H1 (cell line): ENCODE results near the gene WFDC5. TPM values are rescaled to one million over a fixed set of nuclear protein-coding genes. Genes with fewer than 3 reads are reported as not detected.

Experiments
- CTCF ChIA-PET: fragments of 300-600 bp; sonication (Branson Sonifier 250); formaldehyde crosslinking; loops from one replicate; lab custom pipeline; 2021; ENCODE audit not compliant: partially characterized antibody; lab: Charles Lee
- POLR2A ChIA-PET: fragments of 300-600 bp; sonication (Branson Sonifier 250); formaldehyde crosslinking; loops from one replicate; lab custom pipeline; 2021; ENCODE audit warnings: inconsistent platforms; ENCODE audit not compliant: partially characterized antibody; lab: Charles Lee
- DNase-seq, 2 experiments: peaks; one replicate each; pipeline versions ENCODE4 v3.0.0 to v3.0.0-alpha.2; 2010 to 2022; ENCODE audit warnings: low spot score in 2 of 2, low read depth in 1 of 2, mixed read lengths in 1 of 2
- FAIRE-seq: peaks from 2 replicates; lab custom pipeline; 2011; peaks lifted over from hg19 to GRCh38; lab: Jason Lieb, UNC
- H2AFZ ChIP-seq: 2 replicates; pipeline ENCODE4 v1.8.1; 2012; ENCODE audit warnings: low read length, inconsistent platforms
- H2AK5ac ChIP-seq: 2 replicates; pipeline ENCODE4 v1.6.1; 2013; ENCODE audit warnings: low read depth, low read length
- H2BK120ac ChIP-seq: replicated peaks from 2 replicates; pipeline ENCODE3; 2013; ENCODE audit warnings: low read depth, low read length, inconsistent platforms
- H2BK12ac ChIP-seq: 2 replicates; pipeline ENCODE4 v1.6.1; 2013; ENCODE audit warnings: low read depth, low read length
- H2BK15ac ChIP-seq: 2 replicates; pipeline ENCODE4 v1.6.1; 2013; ENCODE audit warnings: low read length
- H2BK20ac ChIP-seq: 2 replicates; pipeline ENCODE4 v1.6.1; 2013; ENCODE audit warnings: low read length
- H2BK5ac ChIP-seq: 2 replicates; pipeline ENCODE4 v1.6.1; 2013; ENCODE audit warnings: low read depth, low read length
- H3K14ac ChIP-seq: 2 replicates; pipeline ENCODE4 v1.6.1; 2013; ENCODE audit warnings: inconsistent platforms; ENCODE audit not compliant: insufficient read length
- H3K18ac ChIP-seq: 2 replicates; pipeline ENCODE4 v1.6.1; 2013; ENCODE audit warnings: low read length; ENCODE audit errors: extremely low read depth
- H3K23ac ChIP-seq: 2 replicates; pipeline ENCODE4 v1.6.1; 2013; ENCODE audit warnings: inconsistent platforms; ENCODE audit not compliant: insufficient read length
- H3K23me2 ChIP-seq: 2 replicates; pipeline ENCODE4 v1.6.1; 2013; ENCODE audit warnings: low read depth, low read length
- H3K27ac ChIP-seq: 2 replicates; pipeline ENCODE4 v1.6.1; 2011; ENCODE audit warnings: low read depth, low read length, inconsistent platforms
- H3K27me3 ChIP-seq, 4 experiments: replicated peaks in 1 of 4; 1 replicate in 1 of 4; 2 replicates in 3 of 4; pipeline versions ENCODE4 v1.6.1 to v1.8.1; 2011 to 2013; ENCODE audit warnings: low read length in 3 of 4, mild to moderate bottlenecking in 3 of 4, inconsistent platforms in 2 of 4, mixed read lengths in 2 of 4, moderate library complexity in 1 of 4; ENCODE audit not compliant: control insufficient read depth in 3 of 4, insufficient read depth in 3 of 4; ENCODE audit errors: extremely low read depth in 1 of 4
- H3K36me3 ChIP-seq, 4 experiments: 2 replicates each; pipeline versions ENCODE4 v1.6.1 to v1.8.1; 2011 to 2013; ENCODE audit warnings: mild to moderate bottlenecking in 4 of 4, low read length in 3 of 4, moderate library complexity in 2 of 4, control low read depth in 1 of 4, inconsistent platforms in 1 of 4; ENCODE audit not compliant: insufficient read depth in 4 of 4, control insufficient read depth in 2 of 4
- H3K4ac ChIP-seq: replicated peaks from 2 replicates; pipeline ENCODE3; 2013; ENCODE audit warnings: low read length, low read depth, mixed read lengths, inconsistent platforms; ENCODE audit not compliant: insufficient read length
- H3K4me1 ChIP-seq, 4 experiments: replicated peaks in 1 of 4; 1 replicate in 1 of 4; 2 replicates in 3 of 4; pipeline versions ENCODE4 v1.6.1 to v1.8.1; 2011 to 2013; ENCODE audit warnings: low read length in 3 of 4, inconsistent platforms in 2 of 4, mixed read lengths in 1 of 4; ENCODE audit not compliant: insufficient read depth in 4 of 4, control insufficient read depth in 3 of 4
- H3K4me2 ChIP-seq, 2 experiments: 2 replicates each; pipeline versions ENCODE4 v1.6.1 to v1.8.1; 2011 to 2013; ENCODE audit warnings: low read depth in 2 of 2, low read length in 2 of 2, control low read depth in 1 of 2, inconsistent platforms in 1 of 2, mild to moderate bottlenecking in 1 of 2; ENCODE audit not compliant: insufficient read depth in 1 of 2
- H3K4me3 ChIP-seq, 4 experiments: fragments of 200-600, 300-600 bp in 1 of 4; sonication (generic), shearing (Covaris generic), sonication (Bioruptor Twin) in 1 of 4; 2 replicates each; pipeline versions ENCODE4 v1.5.1 to v1.8.1; 2011 to 2016; ENCODE audit warnings: low read length in 4 of 4, low read depth in 3 of 4, control low read depth in 2 of 4, inconsistent platforms in 2 of 4, mild to moderate bottlenecking in 2 of 4, mixed read lengths in 1 of 4, moderate library complexity in 1 of 4; ENCODE audit not compliant: insufficient read depth in 2 of 4; ENCODE audit errors: extremely low read depth in 1 of 4
- H3K56ac ChIP-seq: replicated peaks from 2 replicates; pipeline ENCODE3; 2013; ENCODE audit warnings: low read depth, mild to moderate bottlenecking, mixed read lengths, low read length, inconsistent platforms; ENCODE audit not compliant: insufficient read length
- H3K79me1 ChIP-seq: 2 replicates; pipeline ENCODE4 v1.6.1; 2013; ENCODE audit warnings: low read depth, low read length, control low read depth
- H3K79me2 ChIP-seq, 2 experiments: 2 replicates each; pipeline versions ENCODE4 v1.6.1 to v1.8.1; 2012 to 2013; ENCODE audit warnings: low read length in 2 of 2, mild to moderate bottlenecking in 2 of 2, inconsistent platforms in 1 of 2; ENCODE audit not compliant: insufficient read depth in 2 of 2, control insufficient read depth in 1 of 2
- H3K9ac ChIP-seq, 4 experiments: replicated peaks in 1 of 4; 1 replicate in 1 of 4; 2 replicates in 3 of 4; pipeline versions ENCODE4 v1.6.1 to v1.8.1; 2011 to 2013; ENCODE audit warnings: low read depth in 3 of 4, low read length in 3 of 4, control low read depth in 2 of 4, mild to moderate bottlenecking in 2 of 4, moderate library complexity in 2 of 4, inconsistent platforms in 1 of 4; ENCODE audit errors: extremely low read depth in 1 of 4
- H3K9me3 ChIP-seq, 2 experiments: 2 replicates each; pipeline versions ENCODE4 v1.6.1 to v1.8.1; 2012 to 2013; ENCODE audit warnings: mild to moderate bottlenecking in 2 of 2, moderate library complexity in 2 of 2, control low read depth in 1 of 2, inconsistent platforms in 1 of 2, low read depth in 1 of 2, low read length in 1 of 2, mixed read lengths in 1 of 2; ENCODE audit not compliant: insufficient read depth in 2 of 2
- H4K20me1 ChIP-seq, 2 experiments: replicated peaks in 1 of 2; 2 replicates each; pipeline versions ENCODE3 to v1.8.1; 2011 to 2013; ENCODE audit warnings: inconsistent platforms in 2 of 2, low read length in 2 of 2, mild to moderate bottlenecking in 1 of 2; ENCODE audit not compliant: insufficient read depth in 2 of 2, control insufficient read depth in 1 of 2
- H4K5ac ChIP-seq: 2 replicates; pipeline ENCODE4 v1.6.1; 2013; ENCODE audit warnings: low read length, low read depth, mixed read lengths, inconsistent platforms; ENCODE audit not compliant: insufficient read length
- H4K8ac ChIP-seq: 2 replicates; pipeline ENCODE4 v1.8.0; 2013; ENCODE audit warnings: mild to moderate bottlenecking, moderate library complexity, low read length, inconsistent platforms; ENCODE audit not compliant: insufficient read depth; ENCODE audit errors: extremely low read depth
- H4K91ac ChIP-seq: replicated peaks from 2 replicates; pipeline ENCODE3; 2013; ENCODE audit warnings: low read length, mixed read lengths, inconsistent platforms; ENCODE audit not compliant: insufficient read length
- ATF3 ChIP-seq: IDR thresholded peaks from 2 replicates; pipeline ENCODE4 v1.6.1; 2011; ENCODE audit warnings: low read depth, mild to moderate bottlenecking, low read length; ENCODE audit not compliant: insufficient read depth
- BCL11A ChIP-seq, 2 experiments: IDR thresholded peaks; one replicate each; pipeline ENCODE4 v1.6.1; 2011; ENCODE audit warnings: low read depth in 2 of 2, low read length in 2 of 2, mild to moderate bottlenecking in 2 of 2
- CTCF ChIP-seq, 3 experiments: IDR thresholded peaks; 1 replicate in 2 of 3; 2 replicates in 1 of 3; pipeline versions ENCODE4 v1.5.1 to v1.6.1; 2011; ENCODE audit warnings: low read length in 3 of 3, mild to moderate bottlenecking in 3 of 3, inconsistent platforms in 2 of 3, low read depth in 1 of 3, moderate library complexity in 1 of 3; ENCODE audit not compliant: insufficient read depth in 1 of 3; ENCODE audit errors: control extremely low read depth in 1 of 3
- E2F6 ChIP-seq: IDR thresholded peaks from 2 replicates; pipeline ENCODE4 v1.6.1; 2012; ENCODE audit warnings: inconsistent platforms
- JUND ChIP-seq: IDR thresholded peaks from 2 replicates; pipeline ENCODE4 v1.6.1; 2011; ENCODE audit warnings: mild to moderate bottlenecking, improper control_type of control experiment, low read length
- MAX ChIP-seq: IDR thresholded peaks from 2 replicates; pipeline ENCODE4 v1.6.1; 2012; ENCODE audit warnings: inconsistent platforms
- NANOG ChIP-seq: IDR thresholded peaks from 2 replicates; pipeline ENCODE4 v1.6.1; 2011; ENCODE audit warnings: low read length, low read depth, mild to moderate bottlenecking, inconsistent platforms; ENCODE audit not compliant: insufficient read depth, poor library complexity, severe bottlenecking
- RAD21 ChIP-seq, 2 experiments: IDR thresholded peaks in 1 of 2; conservative IDR thresholded peaks in 1 of 2; 2 replicates each; pipeline ENCODE4 v1.6.1; 2011; ENCODE audit warnings: low read depth in 2 of 2, low read length in 2 of 2, improper control_type of control experiment in 1 of 2, inconsistent platforms in 1 of 2, mild to moderate bottlenecking in 1 of 2, moderate library complexity in 1 of 2
- SP2 ChIP-seq: IDR thresholded peaks from 2 replicates; pipeline ENCODE4 v1.6.1; 2012; ENCODE audit warnings: mild to moderate bottlenecking, low read length, inconsistent platforms
- WGBS, 2 experiments: shearing (Covaris generic) in 1 of 2; methylation state at CpG; one replicate each; pipeline versions ENCODE4 v1.1.6 to v1.1.7; 2013 to 2015; ENCODE audit warnings: low lambda C conversion rate in 2 of 2, mixed read lengths in 2 of 2, inconsistent platforms in 1 of 2, low coverage in 1 of 2, missing lambda C conversion rate in 1 of 2; ENCODE audit not compliant: insufficient replicate concordance in 2 of 2, insufficient coverage in 1 of 2, insufficient read length in 1 of 2; ENCODE audit errors: extremely low coverage in 1 of 2, missing lambda C conversion rate in 1 of 2; 5-methylcytosine and 5-hydroxymethylcytosine counted together
- polyA plus RNA-seq, 7 experiments: library from polyadenylated mRNA; depleted of rRNA in 3 of 7; stranded (reverse) in 5 of 7; unstranded in 2 of 7; fragments of >200 nt in 5 of 7; fragments of 200-250 nt in 2 of 7; gene quantifications; 1 replicate in 5 of 7; 2 replicates in 1 of 7; 4 replicates in 1 of 7; pipeline versions ENCODE4 v1.2.1 to v1.2.3, GENCODE V29; 2011 to 2013; ENCODE audit warnings: missing spikeins in 2 of 7, mixed read lengths in 2 of 7
- total RNA-seq: library from RNA; stranded (reverse); fragmentation: NEBNext Ultra II Directional; extraction: Animal tissue kit (Norgen Biotek cat#: 25700); gene quantifications from 2 replicates; pipeline ENCODE4 v1.2.1, GENCODE V29; 2021

Gene WFDC5
- total and polyA plus RNA-seq, 2 of the 8 experiments (the other 6 are each of a cell fraction or from before 2014, with no cell fraction given), result not detected

- Histone ChIP-seq H2AK5ac (no peak overlapping the region), H3K4me2 (no peak overlapping the region), H3K4me1 (no peaks in the 10 kb centered on the region), H3K79me1 (no peaks in the 10 kb centered on the region), H2BK12ac (no peak overlapping the region), H3K23ac (no peak overlapping the region), H3K36me3 (no peaks in the 10 kb centered on the region), H3K56ac (no peak overlapping the region), H4K8ac (no peak overlapping the region), H3K9me3 (no peaks in the 10 kb centered on the region), H4K5ac (no peak overlapping the region), H3K18ac (no peak overlapping the region), H3K23me2 (no peaks in the 10 kb centered on the region; the same call in 1 of the 2 replicates), H3K14ac (no peak overlapping the region), H2BK120ac (no peak overlapping the region), H2BK20ac (no peak overlapping the region), H2AFZ (no peak overlapping the region), H4K20me1 (no peaks in the 10 kb centered on the region), H3K9ac (no peak overlapping the region), H3K27me3 (no peaks in the 10 kb centered on the region; a peak in 2 of 7 replicates), H3K79me2 (no peaks in the 10 kb centered on the region), H2BK5ac (no peak overlapping the region), H4K91ac (no peak overlapping the region), H3K27ac (no peak overlapping the region), H3K4me3 (no peak overlapping the region)
- FAIRE-seq, result no peak
- 88% methylated on average over 4 of the region's 4 CpGs; no CpG with 5 or more reads in 1 of the 2 experiments for WGBS, 2 experiments
- ChIA-PET POLR2A (no interaction called here), CTCF (interaction anchor here (0.7 to 3.7 kb wide), 5 partner anchors 12 to 151 kb away, joined by 3 to 63 read pairs (median 18); partner anchors contain the start of gene SEMG1)
- no peak for DNase-seq
- TF ChIP-seq RAD21 (IDR thresholded peaks at IDR 0.05 in 1 of 2, conservative IDR thresholded peaks at IDR 0.05 in 1 of 2; ENCODE audit: low read depth in 2 of 2, low read length in 2 of 2) (no peak), BCL11A (IDR thresholded peaks at IDR 0.05; ENCODE audit: low read depth in 2 of 2, low read length in 2 of 2) (no peak), SP2 (no peak), CTCF (IDR thresholded peaks at IDR 0.05; ENCODE audit: control extremely low read depth in 1 of 3, insufficient read depth in 1 of 3, low read depth in 1 of 3, low read length in 3 of 3) (no peak), ATF3 (no peak), MAX (no peak), E2F6 (no peak), NANOG (no peak), JUND (no peak)
- TF ChIP-seq, all 59 proteins: peak for 0
- no peak overlapping the region for H3K4ac ChIP-seq
- H2BK15ac ChIP-seq, result no peak overlapping the region
Observed at GRCh38 chr20:45140836-45141235, 25.9 kb upstream of the WFDC5 start.
